RWPE1 (cell line): Measurements from ENCODE around the gene MYO9A.

Source experiments
- CTCF ChIA-PET: fragments of 350-600 bp; sonication (Branson Sonifier 250); formaldehyde crosslinking; extraction: SDS; loops from one replicate; lab custom pipeline; 2021; lab: Yijun Ruan, JAX
- POLR2A ChIA-PET: fragments of 400-600 bp; formaldehyde crosslinking; extraction: SDS; loops from one replicate; lab custom pipeline; 2020; ENCODE audit warnings: antibody characterized with exemption; ENCODE audit not compliant: low non-redundant PET; lab: Yijun Ruan, JAX
- DNase-seq: peaks from one replicate; pipeline ENCODE4 v3.0.0; 2012; ENCODE audit warnings: low spot score
- H3K27ac ChIP-seq: fragments of 450-650 bp; 2 replicates; pipeline ENCODE4 v1.5.1; 2017
- TF ChIP-seq, protein P1 (sequence below): fragments of 450-650 bp; conservative IDR thresholded peaks from 2 replicates; pipeline ENCODE4 v1.5.1; 2017; ENCODE audit warnings: low read depth, mild to moderate bottlenecking

Gene MYO9A, protein sequence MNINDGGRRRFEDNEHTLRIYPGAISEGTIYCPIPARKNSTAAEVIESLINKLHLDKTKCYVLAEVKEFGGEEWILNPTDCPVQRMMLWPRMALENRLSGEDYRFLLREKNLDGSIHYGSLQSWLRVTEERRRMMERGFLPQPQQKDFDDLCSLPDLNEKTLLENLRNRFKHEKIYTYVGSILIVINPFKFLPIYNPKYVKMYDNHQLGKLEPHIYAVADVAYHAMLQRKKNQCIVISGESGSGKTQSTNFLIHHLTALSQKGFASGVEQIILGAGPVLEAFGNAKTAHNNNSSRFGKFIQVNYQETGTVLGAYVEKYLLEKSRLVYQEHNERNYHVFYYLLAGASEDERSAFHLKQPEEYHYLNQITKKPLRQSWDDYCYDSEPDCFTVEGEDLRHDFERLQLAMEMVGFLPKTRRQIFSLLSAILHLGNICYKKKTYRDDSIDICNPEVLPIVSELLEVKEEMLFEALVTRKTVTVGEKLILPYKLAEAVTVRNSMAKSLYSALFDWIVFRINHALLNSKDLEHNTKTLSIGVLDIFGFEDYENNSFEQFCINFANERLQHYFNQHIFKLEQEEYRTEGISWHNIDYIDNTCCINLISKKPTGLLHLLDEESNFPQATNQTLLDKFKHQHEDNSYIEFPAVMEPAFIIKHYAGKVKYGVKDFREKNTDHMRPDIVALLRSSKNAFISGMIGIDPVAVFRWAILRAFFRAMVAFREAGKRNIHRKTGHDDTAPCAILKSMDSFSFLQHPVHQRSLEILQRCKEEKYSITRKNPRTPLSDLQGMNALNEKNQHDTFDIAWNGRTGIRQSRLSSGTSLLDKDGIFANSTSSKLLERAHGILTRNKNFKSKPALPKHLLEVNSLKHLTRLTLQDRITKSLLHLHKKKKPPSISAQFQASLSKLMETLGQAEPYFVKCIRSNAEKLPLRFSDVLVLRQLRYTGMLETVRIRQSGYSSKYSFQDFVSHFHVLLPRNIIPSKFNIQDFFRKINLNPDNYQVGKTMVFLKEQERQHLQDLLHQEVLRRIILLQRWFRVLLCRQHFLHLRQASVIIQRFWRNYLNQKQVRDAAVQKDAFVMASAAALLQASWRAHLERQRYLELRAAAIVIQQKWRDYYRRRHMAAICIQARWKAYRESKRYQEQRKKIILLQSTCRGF (N-terminal part only)

DNA sequence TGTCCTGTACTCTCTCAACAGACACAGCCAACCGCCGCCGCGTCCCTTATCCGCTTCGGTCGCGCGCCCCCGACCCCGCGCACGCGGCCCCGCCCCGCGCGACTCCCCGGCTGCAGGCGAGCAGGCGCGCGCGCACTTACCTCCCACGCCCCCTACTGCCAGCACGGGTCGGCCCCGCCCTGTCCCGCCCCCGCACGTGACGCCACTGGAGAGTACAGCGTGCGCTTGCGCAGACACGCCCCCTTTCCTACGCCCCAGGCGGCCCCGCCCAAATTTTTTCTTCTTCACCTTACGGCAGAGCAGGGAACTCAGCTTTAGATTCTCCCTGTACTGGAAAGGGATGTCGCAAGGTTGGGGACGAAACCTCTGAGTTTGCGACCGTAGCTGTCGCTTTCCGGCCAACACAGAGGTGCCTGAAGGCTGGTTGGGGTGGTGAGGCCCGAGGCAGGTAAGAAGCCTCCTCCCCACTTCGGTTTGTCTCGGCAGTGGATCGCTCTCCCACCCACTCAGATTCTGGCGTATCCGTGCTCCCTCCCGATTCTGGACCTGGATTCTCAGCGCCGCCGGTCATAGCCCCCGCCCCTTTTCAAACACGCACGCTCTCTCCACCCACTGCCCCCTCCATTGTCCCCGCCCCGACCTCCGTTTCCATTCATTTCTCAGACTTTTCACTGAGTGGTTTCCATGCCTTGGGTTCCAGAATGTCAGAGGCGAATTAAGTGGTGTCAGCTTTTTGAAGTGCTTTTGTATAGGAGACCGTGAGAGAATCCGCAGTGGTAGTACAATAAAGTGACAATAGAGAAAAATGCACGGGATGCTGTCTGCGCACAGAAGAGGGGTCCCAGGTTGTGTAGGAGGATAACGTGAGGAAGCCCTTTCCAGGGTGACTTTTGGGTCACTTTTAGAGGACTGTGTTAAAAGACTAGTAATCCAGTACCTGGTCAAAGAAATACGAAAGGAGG lies at the start of gene MYO9A, which contains the start of gene SENP8:
Gene MYO9A (minus strand): TSS at position 134 of the 962 bp plus-strand sequence. CDS start 71,587 bp downstream, outside the sequence.
Gene SENP8 (plus strand): TSS at position 387 of the 962 bp plus-strand sequence. CDS start 21,221 bp downstream, outside the sequence.
- TF ChIP-seq, protein P1, sequence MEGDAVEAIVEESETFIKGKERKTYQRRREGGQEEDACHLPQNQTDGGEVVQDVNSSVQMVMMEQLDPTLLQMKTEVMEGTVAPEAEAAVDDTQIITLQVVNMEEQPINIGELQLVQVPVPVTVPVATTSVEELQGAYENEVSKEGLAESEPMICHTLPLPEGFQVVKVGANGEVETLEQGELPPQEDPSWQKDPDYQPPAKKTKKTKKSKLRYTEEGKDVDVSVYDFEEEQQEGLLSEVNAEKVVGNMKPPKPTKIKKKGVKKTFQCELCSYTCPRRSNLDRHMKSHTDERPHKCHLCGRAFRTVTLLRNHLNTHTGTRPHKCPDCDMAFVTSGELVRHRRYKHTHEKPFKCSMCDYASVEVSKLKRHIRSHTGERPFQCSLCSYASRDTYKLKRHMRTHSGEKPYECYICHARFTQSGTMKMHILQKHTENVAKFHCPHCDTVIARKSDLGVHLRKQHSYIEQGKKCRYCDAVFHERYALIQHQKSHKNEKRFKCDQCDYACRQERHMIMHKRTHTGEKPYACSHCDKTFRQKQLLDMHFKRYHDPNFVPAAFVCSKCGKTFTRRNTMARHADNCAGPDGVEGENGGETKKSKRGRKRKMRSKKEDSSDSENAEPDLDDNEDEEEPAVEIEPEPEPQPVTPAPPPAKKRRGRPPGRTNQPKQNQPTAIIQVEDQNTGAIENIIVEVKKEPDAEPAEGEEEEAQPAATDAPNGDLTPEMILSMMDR = 0 out of 2 replicates have a peak, but pooled peaks have one; percentile 8
- ChIA-PET POLR2A (interaction anchor here (0.7 to 1.2 kb wide), 3 partner anchors 37 to 122 kb away, joined by 3 to 4 read pairs (median 3); no protein-coding TSS in a partner anchor), CTCF (interaction anchor here (0.5 to 0.8 kb wide), 3 partner anchors 14 to 1549 kb away, joined by 3 to 4 read pairs (median 4); no protein-coding TSS in a partner anchor)
- H3K27ac ChIP-seq = peak within 1 kb of the TSS; percentile 97
- DNase-seq = peak; percentile 97

DNA sequence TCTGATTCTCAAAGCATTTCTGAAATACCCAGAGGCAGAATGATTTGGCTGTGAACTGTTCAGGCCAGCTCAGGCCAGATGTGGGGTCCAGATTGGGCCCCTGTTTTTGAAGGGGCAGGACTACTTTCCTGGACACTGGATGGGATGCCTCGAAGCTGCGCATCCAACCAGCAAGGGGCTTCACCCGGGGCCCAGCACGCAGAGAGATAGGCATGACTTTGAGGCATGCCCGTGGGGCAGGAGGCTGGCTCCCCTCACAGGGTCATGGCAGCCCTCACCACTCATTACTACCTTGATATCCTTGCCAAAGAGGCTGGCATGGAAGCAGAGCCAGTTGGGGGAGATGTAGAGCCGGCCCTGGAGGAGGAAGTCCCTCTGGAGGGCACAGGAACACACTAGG lies 49.5 kb upstream of the MYO9A start:
- CTCF ChIA-PET = interaction anchor here (0.5 to 2.0 kb wide), 3 partner anchors 11 to 1064 kb away, joined by 4 to 5 read pairs (median 4); no protein-coding TSS in a partner anchor
- peak overlapping the region; percentile 48 for H3K27ac ChIP-seq
- TF ChIP-seq, protein P1 = no peak
- POLR2A ChIA-PET = no interaction called here
- no peak for DNase-seq

DNA sequence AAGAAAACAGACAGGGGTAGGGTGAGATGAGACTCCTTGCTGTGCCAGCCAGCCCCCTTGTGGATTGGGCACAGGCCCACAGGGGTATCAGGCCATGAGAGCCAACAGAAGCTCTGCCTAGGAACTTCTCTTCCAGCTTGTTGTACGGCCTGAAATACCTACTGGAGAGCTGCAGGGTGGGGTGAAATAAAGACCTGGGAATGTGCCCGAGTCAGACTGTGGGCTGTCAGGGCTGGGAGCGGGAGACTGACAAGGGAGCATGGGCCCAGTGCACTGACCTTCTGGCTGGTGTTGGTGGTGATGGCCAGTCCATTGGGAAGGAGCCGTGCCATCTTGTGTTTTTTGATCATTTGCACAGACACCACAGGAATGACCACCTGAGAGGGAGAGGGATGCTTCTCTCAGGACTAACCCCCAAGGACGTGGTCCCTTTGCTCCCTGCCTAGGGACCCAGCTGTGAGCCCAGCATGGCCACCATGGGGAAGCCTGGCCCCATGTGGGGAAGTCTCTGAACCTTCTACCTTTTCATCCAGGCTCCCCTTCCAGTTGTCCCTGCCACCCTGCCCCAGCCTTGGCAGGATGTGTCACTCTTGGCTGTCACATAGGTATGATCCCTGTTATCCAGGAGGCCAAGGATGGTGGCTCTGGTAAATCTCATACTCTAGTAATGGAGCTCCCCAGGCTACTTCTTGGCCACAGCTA lies 48.9 kb upstream of the MYO9A start:
- ChIA-PET CTCF (interaction anchor here (0.5 to 2.0 kb wide), 3 partner anchors 10 to 1063 kb away, joined by 4 to 5 read pairs (median 4); no protein-coding TSS in a partner anchor), POLR2A (no interaction called here)
- no peak for DNase-seq
- TF ChIP-seq, protein P1 = no peak
- H3K27ac ChIP-seq = no peak overlapping the region

DNA sequence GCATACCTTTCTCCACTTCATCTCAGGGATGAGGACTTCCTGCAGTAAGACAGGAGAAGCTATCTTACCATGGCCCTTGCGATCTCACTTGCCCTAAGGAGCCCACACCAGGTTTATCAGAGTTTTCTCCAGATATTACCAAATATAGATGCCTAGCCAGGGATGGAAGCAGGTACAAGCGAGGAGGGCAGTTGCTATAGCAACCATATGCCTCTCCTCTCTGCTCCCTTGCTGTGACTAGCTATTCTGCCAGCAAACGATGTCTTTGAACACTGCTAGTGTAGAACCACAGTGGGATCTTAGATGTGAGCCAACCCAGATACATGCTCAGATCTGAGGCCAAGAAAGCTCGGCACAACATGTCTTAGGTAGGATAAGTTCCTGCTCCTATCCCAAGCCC lies 45.8 kb upstream of the MYO9A start:
- ChIA-PET CTCF (no interaction called here), POLR2A (no interaction called here)
- TF ChIP-seq, protein P1 = no peak
- no peak overlapping the region for H3K27ac ChIP-seq
- no peak for DNase-seq

DNA sequence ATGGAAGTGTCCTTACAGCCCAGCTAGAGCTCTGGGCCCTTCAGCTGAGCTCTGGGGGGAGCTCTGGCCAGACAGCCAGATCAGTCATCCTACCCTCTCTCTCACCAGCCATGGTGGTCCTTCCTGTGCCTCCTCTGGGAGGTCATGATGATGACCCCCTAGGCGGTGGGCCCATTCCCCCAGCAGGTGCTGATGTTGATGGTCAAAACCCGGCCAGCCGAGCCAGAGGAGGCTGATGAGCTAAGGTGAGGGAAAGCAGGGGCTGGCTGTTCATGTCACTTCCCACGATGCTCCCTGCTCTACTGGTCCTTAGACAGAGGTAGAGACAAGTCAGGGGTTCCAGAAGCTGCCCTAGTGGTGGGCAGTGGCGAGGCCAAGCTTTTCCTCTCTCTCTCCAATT lies 44.6 kb upstream of the MYO9A start:
- CTCF ChIA-PET = interaction anchor here (1.0 kb wide), 1 partner anchor 382 kb away, joined by 3 read pairs; no protein-coding TSS in a partner anchor
- POLR2A ChIA-PET = no interaction called here

More for the DNA sequence above, 44.6 kb upstream of the MYO9A start:
- H3K27ac ChIP-seq = no peak overlapping the region
- TF ChIP-seq, protein P1 = no peak
- no peak for DNase-seq
